Liver (tissue), 3 donors: ENCODE measurements around the gene NYAP2.

Experiments
- ATF3 ChIP-seq: IDR thresholded peaks from 2 replicates; pipeline ENCODE4 v1.6.1; 2016; ENCODE audit warnings: antibody characterized with exemption
- CTCF ChIP-seq: fragments of 150-350 bp; IDR thresholded peaks from 2 replicates; pipeline ENCODE4 v1.5.1; 2017; ENCODE audit warnings: improper control_type of control experiment, low read depth, low read length; ENCODE audit not compliant: missing input control
- FOXA2 ChIP-seq: IDR thresholded peaks from 2 replicates; pipeline ENCODE4 v1.6.1; 2016; ENCODE audit warnings: antibody characterized with exemption
- REST ChIP-seq: IDR thresholded peaks from 2 replicates; pipeline ENCODE4 v1.6.1; 2016; ENCODE audit warnings: antibody characterized with exemption, mild to moderate bottlenecking
- TF ChIP-seq, protein P1 (sequence below): IDR thresholded peaks from 2 replicates; pipeline ENCODE4 v1.6.1; 2016; ENCODE audit warnings: antibody characterized with exemption
- TF ChIP-seq, protein P2 (sequence below): IDR thresholded peaks from 2 replicates; pipeline ENCODE4 v1.6.1; 2016; ENCODE audit warnings: antibody characterized with exemption
- donor health status: healthy.
- donor health status: healthy.

DNA sequence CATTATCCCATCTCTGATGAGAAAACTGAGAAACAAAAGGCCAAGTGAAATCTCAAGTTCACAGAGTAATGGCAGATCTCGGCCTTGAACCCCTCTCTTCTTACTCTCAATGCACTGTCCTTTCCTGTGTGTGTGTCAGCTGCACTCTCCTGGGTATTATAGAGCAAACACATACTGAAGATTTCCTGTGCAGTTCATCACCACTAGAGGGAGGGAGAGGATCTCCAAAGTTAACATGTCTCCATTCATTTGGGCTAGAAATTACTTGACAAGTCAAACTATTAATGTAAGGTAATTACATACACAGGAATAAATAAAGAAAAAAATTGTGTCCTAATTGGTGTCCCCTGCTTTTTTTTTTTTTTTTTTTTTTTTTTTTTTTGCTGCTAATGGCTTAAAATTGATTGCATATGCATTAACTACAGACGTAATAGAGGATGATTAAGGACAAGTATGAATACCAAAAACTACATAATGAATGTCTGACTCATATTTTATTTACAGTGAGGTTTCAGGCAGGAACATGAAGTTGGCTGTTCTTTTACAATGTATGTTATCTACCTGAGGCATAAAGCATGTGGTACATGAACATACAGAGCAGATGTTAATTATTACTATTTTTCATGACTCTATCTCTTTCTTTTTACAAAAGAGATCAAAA is 269.2 kb downstream of the NYAP2 start:
- TF ChIP-seq, protein P1, sequence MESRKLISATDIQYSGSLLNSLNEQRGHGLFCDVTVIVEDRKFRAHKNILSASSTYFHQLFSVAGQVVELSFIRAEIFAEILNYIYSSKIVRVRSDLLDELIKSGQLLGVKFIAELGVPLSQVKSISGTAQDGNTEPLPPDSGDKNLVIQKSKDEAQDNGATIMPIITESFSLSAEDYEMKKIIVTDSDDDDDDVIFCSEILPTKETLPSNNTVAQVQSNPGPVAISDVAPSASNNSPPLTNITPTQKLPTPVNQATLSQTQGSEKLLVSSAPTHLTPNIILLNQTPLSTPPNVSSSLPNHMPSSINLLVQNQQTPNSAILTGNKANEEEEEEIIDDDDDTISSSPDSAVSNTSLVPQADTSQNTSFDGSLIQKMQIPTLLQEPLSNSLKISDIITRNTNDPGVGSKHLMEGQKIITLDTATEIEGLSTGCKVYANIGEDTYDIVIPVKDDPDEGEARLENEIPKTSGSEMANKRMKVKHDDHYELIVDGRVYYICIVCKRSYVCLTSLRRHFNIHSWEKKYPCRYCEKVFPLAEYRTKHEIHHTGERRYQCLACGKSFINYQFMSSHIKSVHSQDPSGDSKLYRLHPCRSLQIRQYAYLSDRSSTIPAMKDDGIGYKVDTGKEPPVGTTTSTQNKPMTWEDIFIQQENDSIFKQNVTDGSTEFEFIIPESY = no peak
- TF ChIP-seq CTCF (peak; percentile 76), REST (no peak), FOXA2 (no peak), ATF3 (no peak)
- TF ChIP-seq, protein P2, sequence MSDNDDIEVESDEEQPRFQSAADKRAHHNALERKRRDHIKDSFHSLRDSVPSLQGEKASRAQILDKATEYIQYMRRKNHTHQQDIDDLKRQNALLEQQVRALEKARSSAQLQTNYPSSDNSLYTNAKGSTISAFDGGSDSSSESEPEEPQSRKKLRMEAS = no peak
